GM18499 (cell line): ENCODE results near the gene DIPK1C.

ENCODE experiments used
- ATAC-seq: cut with Tn5 transposase; IDR thresholded peaks from one replicate; pipeline ENCODE4 v1.9.1; 2021; ENCODE audit warnings: moderate number of reproducible peaks; ENCODE audit not compliant: insufficient read depth, unreplicated experiment

DIPK1C gene

DNA sequence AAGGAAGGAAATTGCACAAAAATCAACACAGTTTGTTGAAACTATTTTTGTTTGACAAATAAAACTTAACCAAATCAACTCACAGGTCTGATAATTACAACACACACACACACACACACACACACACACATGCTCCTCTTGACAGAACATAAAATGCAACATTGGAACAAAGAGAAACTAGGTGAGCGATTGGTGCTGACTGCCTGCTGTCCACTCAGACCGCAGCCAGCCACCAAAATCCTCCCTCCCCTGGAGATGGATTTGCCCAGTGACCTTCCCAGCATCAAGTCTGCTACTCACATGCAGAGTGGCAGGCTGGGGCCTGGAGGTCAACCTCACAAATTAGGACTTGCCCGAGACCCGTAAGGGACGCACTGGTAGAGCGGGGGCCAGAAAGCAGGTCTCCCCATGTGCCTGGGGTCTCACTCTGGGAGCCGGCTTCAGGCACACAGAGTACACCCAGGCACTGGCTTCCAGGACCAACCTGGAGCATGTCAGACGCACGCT lies 61.4 kb downstream of the DIPK1C start:
- ATAC-seq, result no peak

DNA sequence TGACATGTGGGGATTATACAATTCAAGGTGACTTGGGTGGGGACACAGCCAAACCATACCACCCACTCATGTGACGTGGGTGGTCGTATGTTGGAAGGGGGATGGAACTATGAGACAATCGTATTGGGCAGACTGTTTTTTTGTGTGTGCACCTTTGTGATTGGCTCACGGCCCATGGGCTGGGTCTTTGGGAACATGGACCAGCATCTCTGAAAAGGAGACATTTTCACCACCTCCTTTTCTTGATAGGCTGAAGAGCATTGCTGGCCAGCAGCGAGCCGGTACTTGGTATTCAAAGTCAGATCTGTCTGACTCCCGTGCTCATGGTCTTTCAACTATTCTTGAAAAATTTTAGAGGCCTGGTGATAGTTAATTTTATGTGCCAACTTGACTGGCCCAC lies 62.1 kb downstream of the DIPK1C start:
- no peak for ATAC-seq

DNA sequence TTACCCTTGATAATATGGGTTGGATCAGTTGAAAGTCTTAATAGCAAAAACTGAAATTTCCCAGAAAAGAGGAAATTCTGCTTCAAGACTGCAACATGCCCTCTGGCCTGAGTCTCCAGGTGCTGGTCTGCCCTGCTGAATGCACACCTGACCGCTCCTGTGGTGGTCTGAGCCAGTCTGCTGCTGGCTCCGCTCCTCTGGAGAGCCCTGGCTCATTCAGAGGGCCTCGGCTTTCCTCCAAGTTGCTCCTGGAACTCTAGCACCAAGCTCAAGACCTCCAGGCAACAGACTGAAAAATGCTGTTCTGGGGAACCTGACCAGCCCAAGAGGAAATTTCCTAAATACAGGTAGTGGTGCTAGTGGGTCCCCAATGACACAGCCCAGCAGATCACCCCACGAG lies 64.8 kb downstream of the DIPK1C start:
- ATAC-seq, result no peak

DNA sequence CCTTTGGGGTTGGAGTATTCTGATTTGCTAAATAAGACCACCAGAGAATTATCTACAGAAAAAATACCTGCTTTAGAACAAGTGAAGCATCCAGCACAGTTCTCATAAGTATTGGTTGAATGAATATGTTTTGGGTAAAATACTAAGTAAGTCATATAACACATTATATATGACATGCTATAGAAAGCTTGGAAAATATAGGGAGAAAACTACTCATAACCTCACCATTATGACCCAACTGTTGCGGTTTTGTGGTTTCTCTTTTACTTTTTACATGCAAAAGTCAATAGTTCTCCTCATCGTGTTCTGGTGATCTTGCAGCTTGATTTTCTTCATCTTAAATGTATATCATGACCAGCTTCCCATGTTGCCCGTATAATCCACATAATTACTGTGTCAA lies 66.2 kb downstream of the DIPK1C start:
- ATAC-seq, result no peak

DNA sequence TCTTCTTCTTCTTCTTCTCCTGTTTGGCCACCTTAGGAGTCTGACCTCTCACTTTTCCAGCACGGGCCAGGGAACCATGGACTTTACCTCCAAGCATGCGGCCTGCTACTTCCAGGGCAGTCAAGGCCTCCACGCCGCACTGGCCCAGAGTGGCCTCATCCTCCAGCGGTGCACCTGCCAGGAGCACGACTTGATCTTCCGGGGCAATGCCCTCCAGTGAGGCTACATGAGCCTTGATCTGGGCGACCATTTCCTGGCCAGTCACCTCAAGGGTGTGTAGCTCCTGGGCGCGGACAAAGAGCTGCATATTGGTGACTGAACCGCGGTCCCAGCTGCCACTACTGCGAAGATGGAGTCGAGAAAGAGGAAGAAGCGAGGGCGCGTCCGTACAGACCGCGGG lies 67.1 kb downstream of the DIPK1C start:
- ATAC-seq, result no peak

DNA sequence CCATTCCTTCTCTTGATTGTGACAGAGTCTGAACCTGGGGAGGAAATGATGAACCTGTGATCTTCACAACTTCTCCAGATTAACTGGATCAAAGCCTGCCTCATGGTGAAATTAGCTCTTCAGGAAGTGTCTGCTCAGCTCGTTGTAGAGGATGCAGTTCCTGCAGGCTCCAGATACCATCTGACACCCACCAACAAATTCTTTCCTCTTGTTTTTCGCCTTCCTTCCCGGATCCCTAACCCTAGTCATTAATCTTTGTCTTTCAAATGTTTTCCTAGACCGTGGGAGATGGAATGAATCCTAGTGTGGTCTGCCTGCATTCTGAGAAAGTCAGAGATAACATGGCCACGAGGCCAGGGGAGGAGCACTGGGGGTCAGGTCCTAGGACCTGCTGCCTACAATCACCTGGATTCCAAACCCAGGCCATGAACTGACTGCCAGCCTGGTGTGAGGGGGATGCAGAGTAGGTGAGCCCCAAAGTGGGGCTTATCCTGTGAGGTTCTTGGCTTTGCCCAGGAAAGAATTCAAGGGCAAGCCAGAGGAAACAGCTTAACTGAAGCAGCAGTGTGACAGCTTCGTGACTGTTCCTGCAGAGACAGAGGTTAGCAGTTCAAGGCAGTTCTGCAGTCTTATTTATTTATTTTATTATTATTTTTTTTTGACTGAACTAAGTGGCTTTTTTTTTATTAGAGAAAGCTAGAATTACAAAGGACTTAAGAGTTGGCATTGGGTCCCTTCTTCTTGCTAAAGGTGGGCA lies 67.8 kb downstream of the DIPK1C start:
- ATAC-seq, result no peak

DNA sequence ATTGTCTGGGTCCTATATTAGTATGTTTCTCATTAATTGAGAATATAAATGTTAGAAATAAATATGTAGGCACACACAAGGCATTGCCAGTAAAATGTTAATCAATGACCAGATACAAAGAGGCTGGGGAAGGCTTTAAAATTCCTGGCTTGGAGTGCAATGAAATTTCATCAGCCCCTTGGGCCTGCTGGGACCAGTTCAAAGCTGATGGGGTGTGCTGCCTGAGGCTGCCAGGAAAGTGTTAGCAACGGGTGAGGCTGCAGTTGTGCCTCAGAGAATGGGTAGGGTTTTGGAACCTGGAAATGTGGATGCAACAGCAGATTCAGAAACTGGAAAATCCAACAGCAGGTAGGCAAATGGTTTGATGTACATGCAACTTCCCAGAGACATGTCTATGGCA lies 68.9 kb downstream of the DIPK1C start:
- no peak for ATAC-seq

DNA sequence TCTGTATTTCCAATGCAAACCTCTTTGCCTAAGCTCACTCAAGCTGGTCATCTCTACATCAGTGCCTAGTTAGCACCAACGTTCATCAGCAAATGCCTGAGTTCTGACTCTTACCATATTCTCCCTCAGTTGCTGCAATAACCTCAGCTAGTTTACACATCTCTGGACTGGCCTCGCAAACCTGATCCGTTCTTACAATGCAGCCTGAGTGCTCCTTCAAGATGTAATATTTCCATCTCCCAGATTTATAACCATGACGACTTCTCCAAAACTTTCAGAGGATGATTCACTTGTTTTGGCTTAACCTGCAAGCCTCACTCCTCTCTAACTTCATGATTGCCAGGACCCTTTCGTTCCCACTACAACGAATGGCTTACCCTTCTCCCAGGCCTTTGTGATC lies 69.7 kb downstream of the DIPK1C start:
- no peak for ATAC-seq
